IPS-20b (cell line): ENCODE results near the gene SKI.
"Not testable (repeated sequence)": the region's sequence is repeated elsewhere in the genome, so short reads cannot be mapped to it uniquely, and the experiment has no call there.

Source experiments
- H3K27ac ChIP-seq: one replicate; pipeline ENCODE4 v1.5.1; 2013; ENCODE audit warnings: low read length
- H3K27me3 ChIP-seq: 2 replicates; pipeline ENCODE4 v1.6.1; 2013; ENCODE audit warnings: mild to moderate bottlenecking, low read length, inconsistent platforms; ENCODE audit not compliant: insufficient read depth
- H3K36me3 ChIP-seq: 2 replicates; pipeline ENCODE4 v1.6.1; 2013; ENCODE audit warnings: low read depth, mild to moderate bottlenecking, inconsistent platforms, low read length, moderate library complexity; ENCODE audit not compliant: insufficient read depth
- H3K4me1 ChIP-seq: 2 replicates; pipeline ENCODE4 v1.6.1; 2013; ENCODE audit warnings: mild to moderate bottlenecking, control low read depth, inconsistent platforms, low read length, moderate library complexity; ENCODE audit not compliant: insufficient read depth
- H3K4me3 ChIP-seq: 2 replicates; pipeline ENCODE4 v1.5.1; 2013; ENCODE audit warnings: mild to moderate bottlenecking, low read length, inconsistent platforms
- H3K9ac ChIP-seq: 2 replicates; pipeline ENCODE4 v1.6.1; 2013; ENCODE audit warnings: low read depth, mild to moderate bottlenecking, inconsistent platforms, low read length, moderate library complexity
- H3K9me3 ChIP-seq: 2 replicates; pipeline ENCODE4 v1.6.1; 2013; ENCODE audit warnings: mild to moderate bottlenecking, low read depth, low read length, inconsistent platforms; ENCODE audit not compliant: insufficient read depth

Gene SKI

GRCh38 chr1:2290595-2291510, 62.7 kb downstream of the SKI start:
- H3K9ac ChIP-seq = peak overlapping the region; percentile 7; the same call in 1 of the 2 replicates
- H3K36me3 ChIP-seq = no peaks in the 10 kb centered on the region
- H3K27me3 ChIP-seq = no peaks in the 10 kb centered on the region
- no peak overlapping the region for H3K27ac ChIP-seq
- no peaks in the 10 kb centered on the region for H3K9me3 ChIP-seq
- H3K4me1 ChIP-seq = peaks cover 9% of the 10 kb centered on the region
- no peak overlapping the region for H3K4me3 ChIP-seq

- Histone ChIP-seq H3K9ac (no peak overlapping the region), H3K27ac (no peak overlapping the region), H3K9me3 (no peaks in the 10 kb centered on the region), H3K36me3 (no peaks in the 10 kb centered on the region), H3K4me1 (peaks cover 9% of the 10 kb centered on the region), H3K4me3 (no peak overlapping the region), H3K27me3 (no peaks in the 10 kb centered on the region)
These were observed 63.5 kb downstream of the SKI start for GRCh38 chr1:2291577-2291976.

- Histone ChIP-seq H3K9me3 (no peaks in the 10 kb centered on the region), H3K4me1 (peaks cover 9% of the 10 kb centered on the region), H3K9ac (no peak overlapping the region), H3K27ac (no peak overlapping the region), H3K36me3 (no peaks in the 10 kb centered on the region), H3K4me3 (no peak overlapping the region), H3K27me3 (no peaks in the 10 kb centered on the region)
These were observed 64.8 kb downstream of the SKI start for GRCh38 chr1:2292725-2293450.

- Histone ChIP-seq H3K4me3 (no peak overlapping the region), H3K4me1 (peaks cover 4% of the 10 kb centered on the region), H3K27me3 (no peaks in the 10 kb centered on the region), H3K9ac (no peak overlapping the region), H3K36me3 (no peaks in the 10 kb centered on the region), H3K9me3 (no peaks in the 10 kb centered on the region), H3K27ac (no peak overlapping the region)
These were observed 66.1 kb downstream of the SKI start for GRCh38 chr1:2294033-2294724.

- H3K9me3 ChIP-seq = no peaks in the 10 kb centered on the region
- H3K4me3 ChIP-seq = no peak overlapping the region
- H3K27ac ChIP-seq = no peak overlapping the region
- H3K9ac ChIP-seq = no peak overlapping the region
- H3K36me3 ChIP-seq = no peaks in the 10 kb centered on the region
- H3K4me1 ChIP-seq = peaks cover 4% of the 10 kb centered on the region
- H3K27me3 ChIP-seq = no peaks in the 10 kb centered on the region
These were observed 66.6 kb downstream of the SKI start for GRCh38 chr1:2294725-2295078.

- no peak overlapping the region for H3K27ac ChIP-seq
These were observed 67.4 kb downstream of the SKI start for GRCh38 chr1:2295526-2295925.

GRCh38 chr1:2296211-2296610, 68.1 kb downstream of the SKI start:
- not testable (repeated sequence) for H3K27ac ChIP-seq, H3K36me3 ChIP-seq, H3K27me3 ChIP-seq, H3K4me1 ChIP-seq, H3K9me3 ChIP-seq, H3K4me3 ChIP-seq, H3K9ac ChIP-seq

More at GRCh38 chr1:2295526-2295925, 67.4 kb downstream of the SKI start:
- no peaks in the 10 kb centered on the region for H3K27me3 ChIP-seq
- no peaks in the 10 kb centered on the region for H3K9me3 ChIP-seq
- no peaks in the 10 kb centered on the region for H3K36me3 ChIP-seq
- no peak overlapping the region for H3K4me3 ChIP-seq
- peaks cover 2% of the 10 kb centered on the region for H3K4me1 ChIP-seq
- H3K9ac ChIP-seq = no peak overlapping the region

- no peak overlapping the region for H3K4me3 ChIP-seq
- H3K27ac ChIP-seq = no peak overlapping the region
- no peaks in the 10 kb centered on the region for H3K27me3 ChIP-seq
- no peaks in the 10 kb centered on the region for H3K9me3 ChIP-seq
- H3K36me3 ChIP-seq = no peaks in the 10 kb centered on the region
- no peak overlapping the region for H3K9ac ChIP-seq
- H3K4me1 ChIP-seq = no peaks in the 10 kb centered on the region
These were observed 68.5 kb downstream of the SKI start for GRCh38 chr1:2296614-2297013.

GRCh38 chr1:2297246-2298011, 69.3 kb downstream of the SKI start:
- H3K27ac ChIP-seq = no peak overlapping the region
- no peaks in the 10 kb centered on the region for H3K4me1 ChIP-seq
- H3K9ac ChIP-seq = no peak overlapping the region
- no peaks in the 10 kb centered on the region for H3K27me3 ChIP-seq
- H3K4me3 ChIP-seq = no peak overlapping the region
- no peaks in the 10 kb centered on the region for H3K9me3 ChIP-seq
- no peaks in the 10 kb centered on the region; the same call in 1 of the 2 replicates for H3K36me3 ChIP-seq

- Histone ChIP-seq H3K36me3 (peaks cover 6% of the 10 kb centered on the region; the same call in 1 of the 2 replicates), H3K27ac (no peak overlapping the region)
These were observed 70.6 kb downstream of the SKI start for GRCh38 chr1:2298685-2299084.

GRCh38 chr1:2299131-2299627, 71.1 kb downstream of the SKI start:
- Histone ChIP-seq H3K4me3 (no peak overlapping the region), H3K4me1 (no peaks in the 10 kb centered on the region)

More at GRCh38 chr1:2298685-2299084, 70.6 kb downstream of the SKI start:
- no peaks in the 10 kb centered on the region for H3K27me3 ChIP-seq
- no peak overlapping the region for H3K4me3 ChIP-seq
- no peaks in the 10 kb centered on the region for H3K4me1 ChIP-seq
- no peak overlapping the region for H3K9ac ChIP-seq
- no peaks in the 10 kb centered on the region for H3K9me3 ChIP-seq

More at GRCh38 chr1:2299131-2299627, 71.1 kb downstream of the SKI start:
- no peaks in the 10 kb centered on the region for H3K9me3 ChIP-seq
- H3K9ac ChIP-seq = no peak overlapping the region
- no peak overlapping the region for H3K27ac ChIP-seq
- H3K27me3 ChIP-seq = no peaks in the 10 kb centered on the region
- peaks cover 9% of the 10 kb centered on the region for H3K36me3 ChIP-seq
